HG03575 (cell line): Measurements from ENCODE around the gene MCF2L2.

Experiments
- ATAC-seq: cut with Tn5 transposase; IDR thresholded peaks from one replicate; pipeline ENCODE4 v1.9.1; 2021; ENCODE audit not compliant: unreplicated experiment, insufficient number of reproducible peaks, low FRiP score; ENCODE audit errors: extremely low read depth

Gene MCF2L2

GRCh38 chr3:183131735-183132134 is 296.7 kb downstream of the MCF2L2 start:
- no peak for ATAC-seq

GRCh38 chr3:183131186-183131725 is 297.2 kb downstream of the MCF2L2 start:
- ATAC-seq = no peak

- no peak for ATAC-seq
These were observed 299.2 kb downstream of the MCF2L2 start for GRCh38 chr3:183129243-183129642.

DNA sequence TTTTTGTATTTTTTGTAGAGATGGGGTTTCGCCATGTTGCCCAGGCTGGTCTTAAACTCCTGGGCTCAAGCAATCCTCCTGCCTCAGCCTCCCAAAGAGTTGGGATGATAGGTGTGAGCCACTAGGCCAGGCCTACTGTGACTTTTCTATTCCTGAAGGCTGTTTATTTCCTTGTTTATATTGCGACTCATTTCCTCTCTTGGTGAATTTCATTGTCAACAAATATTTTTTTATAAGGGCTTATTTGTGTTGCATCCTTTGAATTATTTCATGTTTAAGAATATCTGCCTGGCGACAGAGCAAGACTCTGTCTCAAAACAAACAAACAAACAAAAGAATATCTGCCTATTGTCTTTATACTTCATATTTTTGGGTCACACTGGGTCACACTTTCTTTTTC is 299.7 kb downstream of the MCF2L2 start:
- no peak for ATAC-seq
